Suprapubic skin (tissue), 4 donors: Measurements from ENCODE around the gene POU6F1. TPM values are rescaled to one million over a fixed set of nuclear protein-coding genes. Genes with fewer than 3 reads are reported as not detected.

Experiments used
- DNase-seq, 2 donors: peaks; one replicate each; pipeline ENCODE4 v3.0.0-alpha.2; 2019; ENCODE audit warnings: low spot score in 2 of 2
- H3K27ac ChIP-seq: fragments of 200-600 bp; sonication (generic); one replicate; pipeline ENCODE4 v1.5.1; 2019
- H3K27me3 ChIP-seq: fragments of 200-600 bp; sonication (generic); one replicate; pipeline ENCODE4 v1.5.1; 2019
- H3K36me3 ChIP-seq: fragments of 200-600 bp; sonication (generic); one replicate; pipeline ENCODE4 v1.5.1; 2019
- H3K4me1 ChIP-seq: fragments of 200-600 bp; sonication (generic); one replicate; pipeline ENCODE4 v1.5.1; 2019
- H3K4me3 ChIP-seq: fragments of 200-600 bp; sonication (generic); one replicate; pipeline ENCODE4 v1.5.1; 2019; ENCODE audit warnings: mild to moderate bottlenecking
- H3K9me3 ChIP-seq: fragments of 200-600 bp; sonication (generic); one replicate; pipeline ENCODE4 v1.5.1; 2019
- EP300 ChIP-seq: sonication (generic); formaldehyde crosslinking; IDR thresholded peaks from one replicate; pipeline ENCODE4 v1.6.1; 2017; ENCODE audit warnings: antibody characterized with exemption
- POLR2A ChIP-seq, 2 donors: fragments of 450-650 bp; IDR thresholded peaks; one replicate each; pipeline ENCODE4 v1.6.1; 2017; ENCODE audit warnings: antibody characterized with exemption in 2 of 2, mild to moderate bottlenecking in 2 of 2, moderate library complexity in 2 of 2
- POLR2AphosphoS5 ChIP-seq, 3 donors: sonication (generic); formaldehyde crosslinking; IDR thresholded peaks; one replicate each; pipeline ENCODE4 v1.6.1; 2017; ENCODE audit warnings: antibody characterized with exemption in 3 of 3
- WGBS: methylation state at CpG from one replicate; pipeline ENCODE4 v1.1.5; 2018; 5-methylcytosine and 5-hydroxymethylcytosine counted together
- total RNA-seq, 4 donors: library from RNA; depleted of rRNA; stranded (reverse); fragments of >200 nt; gene quantifications; one replicate each; pipeline ENCODE4 v1.1.0, GENCODE V29; 2016
- TF ChIP-seq, protein P1 (sequence below), 2 donors: fragments of 200-600 bp in 1 of 2; fragments of 450-650 bp in 1 of 2; sonication (generic) in 1 of 2; IDR thresholded peaks; one replicate each; pipeline ENCODE4 v1.5.1; 2016 to 2019; ENCODE audit warnings: antibody characterized with exemption in 2 of 2, mild to moderate bottlenecking in 1 of 2, moderate library complexity in 1 of 2

The POU6F1 gene
- total RNA-seq, 4 donors from 2014 or later, result 9.4 to 36.5 (median 13.6) TPM

DNA sequence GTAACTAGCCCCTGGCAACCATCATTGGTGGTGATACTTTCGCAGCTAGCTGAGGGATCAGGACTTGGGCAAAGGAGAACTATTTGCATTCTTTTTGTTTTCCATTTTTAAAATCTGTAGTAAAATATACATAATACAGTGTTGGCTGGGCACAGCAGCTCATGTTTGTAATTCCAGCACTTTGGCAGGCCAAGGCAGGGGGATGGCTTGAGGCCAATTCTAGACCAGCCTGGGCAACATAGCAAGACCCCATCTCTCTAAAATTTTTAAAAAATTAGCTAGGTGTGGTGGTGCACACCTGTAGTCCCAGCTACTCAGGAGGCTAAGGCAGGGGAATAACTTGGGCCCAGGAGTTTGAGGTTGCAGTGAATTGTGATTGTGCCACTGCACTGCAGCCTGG is 64.9 kb downstream of the POU6F1 start:
- H3K9me3 ChIP-seq, result no peaks in the 10 kb centered on the region
- H3K4me3 ChIP-seq, result no peak overlapping the region
- H3K27ac ChIP-seq, result no peak overlapping the region
- H3K27me3 ChIP-seq, result no peaks in the 10 kb centered on the region
- H3K4me1 ChIP-seq, result no peaks in the 10 kb centered on the region
- no peak for DNase-seq
- WGBS, result 96% methylated on average over 1 of the region's 1 CpG
- TF ChIP-seq, protein P1, sequence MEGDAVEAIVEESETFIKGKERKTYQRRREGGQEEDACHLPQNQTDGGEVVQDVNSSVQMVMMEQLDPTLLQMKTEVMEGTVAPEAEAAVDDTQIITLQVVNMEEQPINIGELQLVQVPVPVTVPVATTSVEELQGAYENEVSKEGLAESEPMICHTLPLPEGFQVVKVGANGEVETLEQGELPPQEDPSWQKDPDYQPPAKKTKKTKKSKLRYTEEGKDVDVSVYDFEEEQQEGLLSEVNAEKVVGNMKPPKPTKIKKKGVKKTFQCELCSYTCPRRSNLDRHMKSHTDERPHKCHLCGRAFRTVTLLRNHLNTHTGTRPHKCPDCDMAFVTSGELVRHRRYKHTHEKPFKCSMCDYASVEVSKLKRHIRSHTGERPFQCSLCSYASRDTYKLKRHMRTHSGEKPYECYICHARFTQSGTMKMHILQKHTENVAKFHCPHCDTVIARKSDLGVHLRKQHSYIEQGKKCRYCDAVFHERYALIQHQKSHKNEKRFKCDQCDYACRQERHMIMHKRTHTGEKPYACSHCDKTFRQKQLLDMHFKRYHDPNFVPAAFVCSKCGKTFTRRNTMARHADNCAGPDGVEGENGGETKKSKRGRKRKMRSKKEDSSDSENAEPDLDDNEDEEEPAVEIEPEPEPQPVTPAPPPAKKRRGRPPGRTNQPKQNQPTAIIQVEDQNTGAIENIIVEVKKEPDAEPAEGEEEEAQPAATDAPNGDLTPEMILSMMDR (IDR thresholded peaks at IDR 0.05), result no peak
- no peaks in the 10 kb centered on the region for H3K36me3 ChIP-seq

DNA sequence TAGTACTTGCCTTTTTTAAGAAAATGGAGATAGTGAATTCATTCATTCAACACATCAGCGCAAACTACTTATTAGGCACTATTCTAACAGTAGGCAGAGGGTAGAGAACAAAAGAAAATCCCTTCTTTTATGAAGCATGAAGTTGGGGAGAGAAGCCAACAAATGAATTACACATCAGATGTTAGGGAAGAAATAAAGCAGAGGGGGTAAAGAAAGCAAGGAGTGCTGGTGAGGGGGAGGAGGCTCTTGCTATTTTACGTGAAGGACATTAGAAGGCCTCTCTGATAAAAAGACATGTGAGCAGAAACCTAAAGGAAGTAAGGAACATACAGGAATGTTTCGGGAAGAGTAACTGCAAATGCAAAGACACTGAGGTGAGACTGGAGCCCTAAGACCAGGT is 67.1 kb downstream of the POU6F1 start:
- DNase-seq, result no peak
- no peaks in the 10 kb centered on the region for H3K9me3 ChIP-seq
- WGBS, result 67% methylated on average over 3 of the region's 3 CpGs

GRCh38 chr12:51147309-51147708 is 70.6 kb downstream of the POU6F1 start:
- 80% methylated on average over 1 of the region's 1 CpG for WGBS
- DNase-seq, result no peak
- Histone ChIP-seq H3K4me1 (no peaks in the 10 kb centered on the region), H3K27ac (no peak overlapping the region), H3K27me3 (no peaks in the 10 kb centered on the region), H3K4me3 (no peak overlapping the region), H3K9me3 (no peaks in the 10 kb centered on the region), H3K36me3 (no peaks in the 10 kb centered on the region)
- TF ChIP-seq POLR2AphosphoS5 (IDR thresholded peaks at IDR 0.05) (no peak), EP300 (no peak), POLR2A (IDR thresholded peaks at IDR 0.05) (no peak)
- TF ChIP-seq, protein P1 (IDR thresholded peaks at IDR 0.05), result no peak

More for the DNA sequence above, 67.1 kb downstream of the POU6F1 start:
- Histone ChIP-seq H3K4me3 (no peak overlapping the region), H3K27ac (no peak overlapping the region), H3K4me1 (no peaks in the 10 kb centered on the region), H3K36me3 (no peaks in the 10 kb centered on the region), H3K27me3 (no peaks in the 10 kb centered on the region)
- TF ChIP-seq, protein P1 (IDR thresholded peaks at IDR 0.05), result no peak
- TF ChIP-seq POLR2A (IDR thresholded peaks at IDR 0.05) (no peak), POLR2AphosphoS5 (IDR thresholded peaks at IDR 0.05) (no peak), EP300 (no peak)

DNA sequence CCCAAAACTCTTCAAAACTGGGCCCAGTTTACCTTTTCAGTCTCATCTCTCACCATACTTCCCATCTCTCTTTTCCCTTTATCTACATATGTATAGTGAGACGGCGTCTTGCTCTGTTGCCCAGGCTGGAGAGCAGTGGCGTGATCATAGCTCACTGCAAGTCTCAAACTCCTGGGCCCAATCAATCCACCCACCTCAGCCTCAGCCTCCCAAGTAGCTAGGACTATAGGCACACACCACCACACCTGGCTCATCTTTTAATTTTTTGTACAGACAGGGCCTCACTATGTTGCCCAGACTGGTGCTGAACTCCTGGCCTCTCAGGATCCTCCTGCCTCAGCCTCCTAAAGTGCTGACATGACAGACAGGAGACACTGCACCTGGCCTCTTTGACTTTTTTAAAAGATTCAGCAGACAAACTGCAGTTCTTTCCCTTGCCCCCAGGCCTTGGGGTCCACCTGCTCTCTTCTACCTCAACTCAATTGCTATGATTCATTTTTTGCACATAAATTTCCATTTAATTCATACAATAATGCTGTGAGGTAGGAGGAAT is 78.5 kb downstream of the POU6F1 start:
- no peak for DNase-seq
- H3K4me1 ChIP-seq, result no peaks in the 10 kb centered on the region
- peaks cover 2% of the 10 kb centered on the region for H3K36me3 ChIP-seq
- WGBS, result 100% methylated on average over 3 of the region's 3 CpGs
- H3K27ac ChIP-seq, result no peak overlapping the region
- H3K9me3 ChIP-seq, result no peaks in the 10 kb centered on the region
- H3K27me3 ChIP-seq, result no peaks in the 10 kb centered on the region
- H3K4me3 ChIP-seq, result no peak overlapping the region
- TF ChIP-seq POLR2AphosphoS5 (IDR thresholded peaks at IDR 0.05) (no peak), EP300 (no peak), POLR2A (IDR thresholded peaks at IDR 0.05) (no peak)
- TF ChIP-seq, protein P1 (IDR thresholded peaks at IDR 0.05), result no peak

Other genes with a start within 250 kb of the POU6F1 start
- gene SLC11A2, start 191.7 kb downstream of the POU6F1 start, total RNA-seq, result 100 to 1,000 TPM in 1 of 4 donors, 10 to 100 TPM in 3; 39.0 to 108 (median 60.2) TPM
- 10 to 100 TPM; 38.5 to 93.2 (median 72.3) TPM for gene LETMD1, start 169.7 kb downstream of the POU6F1 start, total RNA-seq
- gene CSRNP2, start 134.5 kb downstream of the POU6F1 start, total RNA-seq, result 10 to 100 TPM; 16.5 to 23.3 (median 20.3) TPM
- gene TFCP2, start 44.9 kb downstream of the POU6F1 start, total RNA-seq, result 10 to 100 TPM; 15.0 to 24.2 (median 18.8) TPM
- gene DAZAP2, start 20.8 kb upstream of the POU6F1 start, total RNA-seq, result 100 to 1,000 TPM; 232 to 396 (median 260) TPM
- 10 to 100 TPM; 31.6 to 68.7 (median 46.8) TPM for gene SMAGP, start 52.4 kb upstream of the POU6F1 start, total RNA-seq
- 1 to 10 TPM in 2 of 4 donors, under 1 TPM in 2; 0.68 to 1.9 (median 1.3) TPM for gene BIN2, start 106.1 kb upstream of the POU6F1 start, total RNA-seq
- not detected for gene CELA1, start 128.6 kb upstream of the POU6F1 start, total RNA-seq
- gene GALNT6, start 173.3 kb upstream of the POU6F1 start, total RNA-seq, result 10 to 100 TPM in 1 of 4 donors, 1 to 10 TPM in 3; 2.0 to 33.8 (median 8.8) TPM
- gene SLC4A8, start 206.8 kb upstream of the POU6F1 start, total RNA-seq, result 1 to 10 TPM in 2 of 4 donors, not detected in 2; 1.1 to 2.2 TPM